Hippocampal formation (tissue), 2 donors: ENCODE measurements around the gene SLC7A4.

ENCODE experiments used
- DNase-seq, 2 donors: peaks; one replicate each; lab custom pipeline; 2025; lab: John Stamatoyannopoulos, UW

Gene SLC7A4

DNA sequence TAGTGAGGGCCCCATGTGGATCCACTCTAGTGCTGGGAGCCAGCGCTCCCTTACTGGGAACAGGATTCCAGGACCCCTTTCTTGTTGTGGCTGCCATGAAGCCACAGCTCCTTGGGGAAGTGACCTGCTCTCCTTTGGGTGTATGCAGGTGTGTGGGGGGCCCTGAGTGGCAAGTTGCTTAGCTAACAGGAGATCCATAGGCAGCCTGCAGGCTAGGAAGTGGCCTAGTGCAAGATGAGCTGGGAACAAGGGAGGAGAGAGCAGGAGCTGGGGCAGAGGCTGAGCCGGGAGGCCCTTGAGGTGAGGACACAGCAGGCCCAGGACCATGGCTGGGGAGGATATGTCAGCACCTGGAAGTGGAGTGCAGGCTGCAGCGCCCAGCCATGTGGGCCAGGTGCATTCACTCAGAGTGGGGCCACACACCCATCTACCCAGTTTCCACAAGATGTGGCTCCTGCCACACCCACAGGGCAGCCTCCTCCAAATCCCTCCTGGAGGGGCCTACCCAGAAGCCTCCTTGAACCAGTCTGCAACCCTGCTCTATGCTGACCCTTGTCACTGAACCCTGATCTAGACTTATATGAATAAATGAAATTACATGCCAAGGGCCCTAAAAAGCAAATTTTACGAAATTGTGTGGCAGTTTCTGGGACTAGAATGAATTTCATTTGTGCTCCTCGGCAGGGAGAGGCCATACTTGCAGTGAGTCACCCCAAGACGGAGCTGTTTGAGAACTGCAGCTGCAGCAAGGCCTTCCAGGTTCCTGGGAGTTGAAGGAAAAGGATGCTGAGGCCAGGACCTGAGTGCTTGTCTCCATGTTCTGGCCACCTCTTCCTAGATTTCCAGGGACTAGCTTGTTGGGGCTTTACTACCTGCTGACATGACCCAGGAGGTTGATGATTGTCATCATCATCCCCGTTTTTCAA, 33.7 kb downstream of the SLC7A4 start:
- no peak for DNase-seq

GRCh38 chr22:20997536-20998257, 34.7 kb downstream of the SLC7A4 start:
- no peak for DNase-seq

GRCh38 chr22:20996598-20997535, 35.5 kb downstream of the SLC7A4 start:
- DNase-seq: no peak

- DNase-seq: no peak
Measured at GRCh38 chr22:20996031-20996410, 36.3 kb downstream of the SLC7A4 start.

- no peak for DNase-seq
Measured at GRCh38 chr22:20995329-20996030, 36.9 kb downstream of the SLC7A4 start.

DNA sequence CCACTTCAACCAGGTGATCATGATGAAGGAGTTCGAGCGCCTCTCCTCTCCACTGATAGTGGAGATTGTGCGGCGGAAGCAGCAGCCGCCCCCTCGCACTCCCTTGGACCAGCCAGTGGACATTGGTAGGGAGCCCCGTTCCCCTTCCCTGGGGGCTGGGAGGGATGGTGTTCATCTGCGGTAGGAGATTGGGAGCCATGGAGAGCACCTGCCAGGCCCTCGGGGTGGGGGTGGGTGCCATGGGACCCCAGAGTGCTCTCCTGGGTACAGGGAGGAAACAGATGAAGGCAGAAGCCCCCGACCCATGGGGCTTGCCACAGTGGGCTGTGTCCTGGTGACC, 37.5 kb downstream of the SLC7A4 start:
- DNase-seq: no peak

GRCh38 chr22:20994128-20994901, 38.0 kb downstream of the SLC7A4 start:
- DNase-seq: no peak

GRCh38 chr22:20993304-20994127, 38.8 kb downstream of the SLC7A4 start:
- no peak for DNase-seq

- no peak for DNase-seq
Measured at GRCh38 chr22:20992456-20993303, 39.7 kb downstream of the SLC7A4 start.

- no peak for DNase-seq
Measured at GRCh38 chr22:20992056-20992442, 40.3 kb downstream of the SLC7A4 start.

DNA sequence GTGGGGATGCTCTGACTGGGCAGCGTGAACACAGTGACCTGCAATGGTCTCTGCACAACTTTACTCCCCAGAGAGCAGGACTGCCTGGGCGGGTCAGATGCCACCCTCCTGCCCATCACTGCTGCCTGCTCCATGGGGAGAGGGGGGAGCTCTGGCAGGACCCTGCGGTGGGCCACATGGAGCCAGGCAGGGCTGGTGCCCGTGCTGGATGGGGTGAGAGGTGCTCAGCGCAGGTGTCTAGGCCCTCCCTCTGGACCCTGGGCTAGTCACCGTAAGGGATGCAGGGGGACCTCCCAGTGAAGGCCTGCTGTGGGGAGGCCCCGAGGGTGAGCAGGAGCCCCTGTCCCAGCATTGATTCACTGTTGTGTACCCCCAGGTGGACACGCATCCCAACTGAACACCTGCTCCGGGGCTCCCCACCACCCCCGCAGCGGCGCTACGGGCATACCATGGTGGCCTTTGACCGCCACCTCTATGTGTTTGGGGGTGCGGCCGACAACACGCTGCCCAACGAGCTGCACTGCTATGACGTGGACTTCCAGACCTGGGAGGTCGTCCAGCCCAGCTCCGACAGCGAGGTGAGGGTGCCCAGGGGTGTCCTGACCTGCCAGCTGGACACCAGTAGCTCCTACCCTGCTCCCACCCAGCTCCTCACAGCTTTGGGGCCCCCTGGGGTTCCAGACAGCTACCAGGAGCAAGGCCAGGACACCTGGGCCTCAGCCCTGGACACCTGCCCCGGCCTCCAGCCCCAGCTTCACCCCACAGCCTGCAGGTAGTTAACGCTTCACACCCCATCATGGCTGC, 40.9 kb downstream of the SLC7A4 start:
- DNase-seq: no peak

DNA sequence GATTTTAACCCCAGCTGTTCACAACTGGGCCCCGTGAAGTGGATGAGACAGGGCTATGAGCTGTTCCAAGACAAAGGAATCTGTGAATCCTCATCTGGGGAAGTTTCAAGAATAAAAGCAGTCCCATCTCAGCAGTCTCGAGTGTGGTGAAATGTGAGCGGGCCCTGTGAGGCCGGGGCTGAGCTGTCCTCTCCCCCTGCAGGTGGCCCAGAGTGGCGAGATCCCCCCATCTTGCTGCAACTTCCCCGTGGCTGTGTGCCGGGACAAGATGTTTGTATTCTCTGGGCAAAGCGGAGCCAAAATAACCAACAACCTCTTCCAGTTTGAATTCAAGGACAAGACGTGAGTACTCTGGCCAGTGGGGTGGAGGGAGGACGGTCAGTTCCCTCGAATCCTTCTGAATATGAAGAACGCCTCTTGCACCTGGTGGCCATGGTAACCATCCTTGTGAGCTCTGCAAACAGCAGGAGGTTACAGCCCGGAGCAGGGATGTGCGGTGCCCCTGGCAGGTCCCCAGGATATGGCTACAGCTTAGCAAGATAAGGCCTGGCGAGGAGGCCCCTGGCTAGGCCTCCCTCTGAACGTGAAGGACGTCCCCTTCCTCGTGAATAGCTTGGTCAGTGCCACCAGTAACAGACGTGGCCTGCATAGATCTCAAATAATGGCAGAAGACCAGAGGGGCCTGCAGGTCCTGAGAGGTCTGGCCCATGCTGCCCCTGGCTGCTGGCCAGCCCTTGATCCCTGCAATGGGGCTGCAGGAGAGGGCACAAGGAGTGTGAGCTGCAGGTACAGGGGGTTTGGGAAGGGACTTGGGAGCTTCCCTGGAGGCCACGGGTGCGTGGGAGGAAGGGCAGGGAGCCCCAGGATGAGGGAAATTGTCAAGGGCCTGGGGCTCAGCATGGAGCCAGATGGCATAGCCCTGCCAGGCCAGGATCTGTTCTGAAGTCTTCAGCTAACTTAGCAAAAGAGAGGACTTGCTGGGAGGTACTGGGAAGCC, 41.9 kb downstream of the SLC7A4 start:
- DNase-seq: no peak

DNA sequence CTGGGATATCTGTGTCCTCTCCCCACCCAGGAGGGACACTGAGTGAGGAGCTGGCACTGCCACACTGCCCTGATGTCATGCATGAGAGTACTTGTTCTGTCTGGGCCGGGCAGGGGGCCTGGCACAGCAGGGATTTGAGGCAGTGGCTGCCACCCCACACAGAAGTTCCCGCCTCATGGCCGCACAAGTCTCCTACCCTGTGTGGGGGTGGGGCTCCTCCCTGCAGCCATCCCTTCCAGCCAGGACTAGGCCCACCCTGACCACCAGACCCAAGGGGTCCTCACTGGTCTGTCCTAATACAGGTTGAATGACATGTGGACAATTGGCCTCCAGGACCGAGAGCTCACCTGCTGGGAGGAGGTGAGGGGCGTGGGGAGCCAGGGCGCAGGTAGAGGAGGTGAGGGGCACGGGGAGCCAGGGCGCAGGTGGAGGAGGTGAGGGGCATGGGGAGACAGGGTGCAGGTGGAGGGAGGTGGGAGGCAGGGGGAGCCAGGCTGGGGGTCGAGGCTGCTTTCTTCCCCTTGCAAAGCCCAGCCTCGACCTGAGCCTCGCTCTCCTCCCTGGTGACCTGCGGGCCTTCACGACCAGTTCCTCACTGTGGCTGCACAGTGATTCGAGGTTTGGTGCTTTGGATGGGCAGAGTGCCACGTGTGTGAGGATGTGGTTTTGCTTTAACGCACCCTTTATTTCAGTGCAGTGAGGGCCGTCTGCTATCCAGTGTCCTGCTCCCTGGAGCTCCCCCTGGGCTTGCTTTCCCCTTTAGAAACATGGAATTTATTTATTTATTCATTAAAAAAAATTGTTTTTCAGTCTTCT, 42.8 kb downstream of the SLC7A4 start:
- DNase-seq: no peak

- DNase-seq: no peak
Measured at GRCh38 chr22:20988573-20989322, 43.6 kb downstream of the SLC7A4 start.

DNA sequence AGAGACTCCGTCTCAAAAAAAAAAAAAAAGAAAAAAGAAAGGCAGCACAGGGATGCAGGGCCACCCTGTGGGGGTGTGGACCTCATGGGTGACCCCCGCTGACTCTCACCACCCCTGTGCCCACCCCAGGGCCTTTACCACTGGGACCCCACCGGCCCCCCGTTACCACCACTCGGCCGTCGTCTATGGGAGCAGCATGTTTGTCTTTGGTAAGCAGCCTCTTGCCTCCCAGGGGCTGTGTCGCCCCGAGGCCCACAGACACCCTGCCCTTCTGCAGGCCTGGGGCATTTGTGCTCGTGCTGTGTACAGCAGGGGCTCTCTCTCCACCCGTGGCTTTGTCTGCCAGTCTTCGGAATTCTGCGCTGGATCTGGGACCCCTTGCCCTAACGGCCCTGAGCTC, 45.0 kb downstream of the SLC7A4 start:
- DNase-seq: no peak
